Heart left ventricle (tissue), 13 donors: ENCODE data around the gene MAST4.

Experiments used
- CTCF ChIP-seq, 12 donors: fragments of 200-600 bp; sonication (generic) in 4 of 12; IDR thresholded peaks; one replicate each; pipeline versions ENCODE4 v1.5.0 to v1.8.0; 2018 to 2022; ENCODE audit warnings: antibody characterized with exemption in 12 of 12, mild to moderate bottlenecking in 5 of 12
- POLR2A ChIP-seq, 2 donors: fragments of 450-650 bp; IDR thresholded peaks; one replicate each; pipeline ENCODE4 v1.6.1; 2017; ENCODE audit warnings: antibody characterized with exemption in 2 of 2, mild to moderate bottlenecking in 2 of 2, moderate library complexity in 2 of 2
- donor health status: ischemic (EF 13 %, LVEDD 7.1; RV severe dilation, severe dysfunction).
- donor health status: DM: no; HTN: yes; CAD: no.
- donor health status: DM: no; HTN: no; CAD: no.
- donor health status: ischemic (EF 25% LVEDD 6.9; RV normal size, moderate dysfunction).
- donor health status: ischemic (EF 25% LVEDD 5.7; RV mildly dilated, moderate dysfunction).
- donor health status: ischemic (EF 35%, LVEDD 5.7; RV mildly dilated, moderate dysfunction).
- donor health status: nonischemic (EF 11% LVEDD 7.7; RV severe dilation, severe dysfunction).
- donor health status: DM: yes; HTN: yes; CAD: no.
- donor health status: PGD.
- donor health status: ischemic (EF 29% LVEDD 5.4; RV normal size, mild dysfunction).
- donor health status: nonischemic (EF 23%, LVEDD 6.1; RV moderate dilation, normal function).

GRCh38 chr5:66669086-66669861 lies 73.1 kb downstream of the MAST4 start:
- TF ChIP-seq POLR2A (IDR thresholded peaks at IDR 0.05) = no peak
- no peak for TF ChIP-seq CTCF (IDR thresholded peaks at IDR 0.05)
